GM19395 (cell line): Measurements from ENCODE around the gene ZNF771.
A peak's percentile ranks its signal among the peaks of the same experiment; 100 is the strongest.
"Not testable (repeated sequence)": the region's sequence is repeated elsewhere in the genome, so short reads cannot be mapped to it uniquely, and the experiment has no call there.

Experiments used
- ATAC-seq: cut with Tn5 transposase; IDR thresholded peaks from one replicate; pipeline ENCODE4 v1.9.1; 2021; ENCODE audit warnings: mild to moderate bottlenecking, moderate library complexity; ENCODE audit not compliant: unreplicated experiment

Gene ZNF771

GRCh38 chr16:30458561-30459394 lies 51.4 kb downstream of the ZNF771 start:
- peak; percentile 80 for ATAC-seq

GRCh38 chr16:30459456-30459855 lies 52.0 kb downstream of the ZNF771 start:
- ATAC-seq, result no peak

GRCh38 chr16:30461426-30461825 lies 54.0 kb downstream of the ZNF771 start:
- ATAC-seq, result not testable (repeated sequence)

GRCh38 chr16:30464078-30464477 lies 56.7 kb downstream of the ZNF771 start:
- no peak for ATAC-seq
